NCI-H1092 (cell line): Measurements from ENCODE around the gene GATB.

Experiments
- DNase-seq: peaks from one replicate; lab custom pipeline; 2025; lab: John Stamatoyannopoulos, UW

Gene GATB

DNA sequence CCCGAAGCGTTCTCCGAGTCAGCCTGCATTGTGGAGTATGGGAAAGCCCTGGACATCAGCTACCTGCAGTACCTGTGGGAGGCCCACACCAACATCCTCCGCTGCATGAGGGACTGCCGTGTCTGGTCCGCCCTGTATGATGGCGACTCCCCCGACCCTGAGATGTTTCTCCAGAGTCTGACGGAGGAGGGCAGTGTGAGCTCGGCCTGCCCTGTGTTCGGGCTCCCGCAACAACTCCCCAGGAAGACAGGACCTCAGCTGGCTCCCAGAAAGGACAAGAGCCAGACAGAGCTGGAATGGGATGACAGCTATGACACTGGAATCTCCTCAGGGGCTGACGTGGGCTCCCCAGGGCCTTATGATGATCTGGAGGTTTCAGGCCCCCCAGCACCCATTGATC, 111.3 kb downstream of the GATB start:
- no peak for DNase-seq

DNA sequence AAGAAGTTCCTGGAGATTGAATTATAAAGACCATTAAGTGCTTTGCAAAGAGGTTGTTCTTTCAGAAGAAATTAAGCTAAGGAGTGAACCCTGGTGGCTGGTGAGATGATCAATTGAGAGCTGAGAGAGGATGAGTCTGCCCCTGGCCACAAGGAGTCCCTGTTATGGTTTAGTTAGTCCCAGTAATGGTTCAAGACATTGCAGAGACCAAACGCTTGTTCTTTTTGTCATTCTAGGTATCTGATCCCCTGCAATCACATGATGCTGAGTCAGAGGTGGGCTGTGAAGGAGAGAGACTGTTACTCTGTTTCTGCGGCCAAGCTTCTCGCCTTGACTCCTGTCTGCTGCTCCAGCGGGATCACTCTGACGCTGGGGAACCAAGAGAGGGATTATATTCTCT, 114.5 kb downstream of the GATB start:
- no peak for DNase-seq

DNA sequence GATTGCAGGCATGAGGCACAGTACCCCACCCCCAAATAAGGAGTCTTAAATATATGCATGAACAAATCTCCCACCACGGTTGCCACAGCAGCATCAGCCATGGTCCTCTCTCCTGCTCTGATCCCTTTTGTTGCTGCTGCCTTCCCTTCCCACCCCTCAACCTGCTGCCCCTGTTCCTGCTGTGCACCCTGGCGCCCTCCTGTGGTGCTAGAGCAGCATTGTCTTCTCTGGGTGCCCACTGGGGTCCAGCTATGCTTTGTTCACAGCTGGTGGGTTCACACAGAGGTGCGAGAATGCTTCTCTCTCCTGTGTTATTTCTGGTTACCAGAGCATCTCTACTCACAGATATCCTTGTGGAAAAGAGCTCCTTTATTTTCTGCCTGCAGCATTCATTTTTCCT, 116.2 kb downstream of the GATB start:
- DNase-seq: peak; percentile 7

DNA sequence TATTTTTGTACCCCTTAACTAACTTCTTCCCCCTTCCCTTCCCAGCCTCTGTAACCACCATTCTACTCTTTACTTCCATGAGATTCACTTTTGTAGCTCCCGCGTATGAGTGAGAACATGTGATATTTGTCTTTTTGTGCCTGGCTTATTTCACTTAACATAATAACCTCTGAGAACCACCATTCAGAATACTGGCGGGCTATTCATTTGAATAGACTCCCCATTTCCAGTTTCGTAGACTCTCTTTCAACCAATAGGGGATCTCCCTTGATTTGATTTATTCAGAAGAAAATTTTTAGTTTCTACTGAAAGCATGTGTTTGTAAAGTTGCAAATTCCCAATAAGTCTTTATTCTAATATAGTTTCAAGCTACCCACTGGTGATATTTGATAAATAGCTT, 117.2 kb downstream of the GATB start:
- no peak for DNase-seq

DNA sequence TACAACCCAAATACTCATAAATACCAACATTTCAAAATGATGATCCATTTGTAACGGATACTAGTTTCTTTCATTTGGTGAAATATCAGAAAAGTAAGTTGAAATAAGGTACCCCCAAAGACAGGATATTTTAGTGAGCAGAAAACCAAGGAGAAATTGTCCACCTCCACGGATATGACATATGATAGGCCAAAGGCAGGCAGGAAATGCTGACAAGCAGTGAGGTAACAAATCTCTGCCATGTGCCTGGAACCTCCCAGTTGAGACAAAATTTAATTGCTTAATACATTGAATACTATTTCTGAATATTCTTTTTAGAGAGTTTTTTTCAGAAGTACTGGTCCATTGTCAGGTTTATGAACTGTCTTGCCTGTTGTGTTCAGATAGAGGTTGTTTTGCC, 118.8 kb downstream of the GATB start:
- no peak for DNase-seq

DNA sequence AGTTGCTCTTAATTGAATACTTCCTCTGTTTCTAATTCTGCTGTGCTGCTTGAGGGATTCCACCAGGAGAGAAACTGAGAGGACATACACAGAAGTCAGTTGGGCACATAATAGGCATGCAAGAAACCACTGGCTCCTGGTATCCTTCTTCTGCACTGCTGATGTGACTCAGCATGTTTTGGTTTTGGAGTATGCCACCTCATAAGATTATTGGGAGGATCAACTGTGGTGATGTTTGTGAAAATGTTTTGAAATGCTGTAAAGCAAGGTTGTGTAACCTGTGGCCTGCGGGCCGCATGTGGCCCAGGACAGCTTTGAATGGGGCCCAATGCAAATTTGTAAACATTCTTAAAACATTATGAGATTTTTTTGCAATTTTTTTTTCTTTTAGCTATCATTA, 119.6 kb downstream of the GATB start:
- no peak for DNase-seq

DNA sequence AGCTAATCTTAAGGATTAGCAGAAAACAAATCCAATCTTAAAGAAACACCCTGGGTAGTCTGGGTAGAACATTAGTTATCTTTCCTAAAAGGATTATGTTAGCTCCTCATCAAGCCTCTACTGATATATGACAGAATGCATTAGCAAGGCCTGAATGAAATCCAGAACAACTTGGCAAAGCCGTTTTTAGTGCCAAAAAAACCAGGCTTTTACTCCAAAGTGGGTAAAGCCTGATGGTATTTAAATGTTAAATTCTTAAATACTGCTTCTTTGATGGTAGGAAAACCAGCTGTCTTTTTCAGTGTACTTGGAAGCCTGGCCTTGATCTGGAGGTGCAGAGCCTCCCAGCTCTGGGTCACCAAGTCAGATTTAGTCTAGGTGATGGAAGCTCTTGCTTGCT, 120.4 kb downstream of the GATB start:
- DNase-seq: no peak

DNA sequence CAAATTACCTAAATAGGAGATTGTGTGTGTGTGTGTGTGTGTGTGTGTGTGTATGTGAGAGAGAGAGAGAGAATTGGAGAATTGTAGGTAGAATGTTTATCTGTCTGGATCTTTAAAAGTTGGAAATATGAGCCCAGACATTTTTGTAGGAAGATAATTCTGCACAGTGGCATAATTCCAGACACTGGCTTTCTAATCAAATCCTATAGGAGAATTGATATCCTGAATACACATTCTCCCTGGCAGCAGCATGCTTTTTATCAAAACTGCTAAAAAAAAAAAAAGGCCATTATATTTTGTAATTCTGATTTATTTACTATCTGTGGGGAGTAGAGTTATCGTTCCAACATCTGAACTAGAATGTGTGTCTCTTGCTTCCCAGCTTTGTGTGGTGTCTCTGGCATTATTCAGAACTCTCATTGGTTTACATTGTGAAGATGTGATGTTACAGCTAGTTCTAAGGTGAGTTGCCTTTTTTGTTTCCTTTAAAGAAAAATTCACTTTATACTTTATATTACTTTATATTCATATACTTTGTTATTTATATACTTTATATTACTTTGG, 122.4 kb downstream of the GATB start:
- DNase-seq: no peak

DNA sequence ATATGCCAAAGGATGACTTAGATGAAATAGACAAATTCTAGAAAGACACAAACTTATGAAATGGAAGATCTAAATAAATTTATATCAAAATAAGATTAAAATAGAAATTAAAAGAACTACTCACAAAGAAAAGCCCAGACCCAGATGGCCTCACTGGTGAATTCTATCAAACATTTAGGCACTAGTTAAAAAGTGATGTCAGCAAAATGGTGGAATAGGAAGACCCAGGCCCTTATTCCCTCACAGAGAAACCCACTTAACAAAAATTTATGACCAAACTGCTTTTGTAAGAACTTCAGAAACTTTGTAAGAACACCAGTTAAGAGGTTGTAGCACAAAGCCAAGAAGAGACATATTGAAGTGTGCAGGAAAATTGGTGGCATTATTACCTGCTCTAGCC, 129.5 kb downstream of the GATB start:
- no peak for DNase-seq

DNA sequence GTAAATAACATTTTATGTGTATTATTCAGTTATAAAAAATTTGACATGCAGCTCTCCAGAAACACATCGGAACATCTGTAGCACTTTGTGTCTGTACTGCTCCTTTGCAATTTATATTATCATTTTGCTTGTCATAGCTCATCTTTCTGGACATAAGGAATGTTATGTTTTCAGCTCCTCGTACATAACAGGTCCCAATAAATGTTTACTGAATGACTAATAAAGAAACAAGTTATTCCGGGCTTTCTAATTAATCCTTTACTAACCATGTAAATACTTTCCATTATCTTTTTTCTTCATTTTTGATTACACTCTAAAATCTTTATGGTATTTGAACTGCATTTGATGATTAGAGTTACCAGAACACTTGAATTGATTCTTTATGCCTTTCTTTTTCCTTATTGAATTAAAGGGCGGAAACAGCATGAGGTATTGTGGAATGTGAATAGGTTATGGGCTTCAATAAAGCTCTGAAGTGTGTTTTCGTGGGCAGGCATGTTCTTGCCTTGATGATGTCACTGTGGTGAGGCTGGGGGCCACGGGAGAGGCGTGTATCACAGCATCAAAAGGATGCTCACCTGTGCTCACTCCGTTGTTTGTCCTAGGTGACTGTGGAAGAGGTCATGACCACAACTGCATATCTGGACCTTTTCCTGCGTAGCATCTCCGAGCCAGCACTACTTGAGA, 131.6 kb downstream of the GATB start:
- DNase-seq: no peak

DNA sequence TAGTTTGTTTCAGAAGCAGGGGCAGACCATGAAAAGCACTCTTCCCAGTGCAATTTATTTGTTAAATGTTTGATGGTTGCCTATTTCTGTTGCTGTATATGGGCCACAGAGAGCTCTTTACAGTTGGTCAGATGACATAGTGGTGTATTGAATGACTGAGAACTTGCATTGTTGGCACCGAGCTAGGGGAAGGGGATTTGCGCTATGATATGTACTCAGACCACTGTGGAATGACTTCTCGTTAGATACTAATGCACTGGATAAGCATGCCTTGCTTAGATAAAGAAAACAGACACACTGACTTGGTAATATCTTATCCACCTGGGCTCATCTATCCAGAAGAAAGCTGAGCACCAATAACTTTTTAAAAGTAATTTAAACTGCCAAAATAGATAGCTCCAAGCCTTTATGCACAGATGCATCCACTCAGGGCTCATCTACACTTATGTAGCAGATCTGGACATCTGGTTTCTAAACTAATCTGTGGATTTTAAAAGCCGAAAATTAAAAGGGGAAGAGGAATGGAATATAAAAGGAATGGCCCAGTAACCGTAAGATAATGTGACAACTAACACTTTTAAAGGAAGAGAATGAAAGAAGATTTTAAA, 132.7 kb downstream of the GATB start:
- no peak for DNase-seq

DNA sequence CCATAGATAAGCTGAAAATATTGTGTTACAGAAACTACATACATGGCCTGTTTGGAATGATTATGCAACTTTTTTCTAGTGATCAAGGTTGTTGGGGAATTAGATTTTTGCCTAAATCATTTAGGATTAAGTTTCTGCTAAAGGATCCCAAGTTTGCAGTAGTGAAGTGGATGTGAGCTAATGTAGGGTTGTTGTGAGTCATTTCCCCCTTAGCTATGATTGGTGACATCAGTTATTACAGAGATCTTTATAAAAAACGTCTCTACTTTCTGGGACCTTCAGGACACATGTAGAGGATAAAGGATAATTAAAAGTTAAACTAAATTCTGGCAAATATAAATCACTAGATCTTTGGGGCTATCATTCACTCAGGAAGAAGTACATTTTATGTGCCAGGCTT, 133.3 kb downstream of the GATB start:
- DNase-seq: no peak

DNA sequence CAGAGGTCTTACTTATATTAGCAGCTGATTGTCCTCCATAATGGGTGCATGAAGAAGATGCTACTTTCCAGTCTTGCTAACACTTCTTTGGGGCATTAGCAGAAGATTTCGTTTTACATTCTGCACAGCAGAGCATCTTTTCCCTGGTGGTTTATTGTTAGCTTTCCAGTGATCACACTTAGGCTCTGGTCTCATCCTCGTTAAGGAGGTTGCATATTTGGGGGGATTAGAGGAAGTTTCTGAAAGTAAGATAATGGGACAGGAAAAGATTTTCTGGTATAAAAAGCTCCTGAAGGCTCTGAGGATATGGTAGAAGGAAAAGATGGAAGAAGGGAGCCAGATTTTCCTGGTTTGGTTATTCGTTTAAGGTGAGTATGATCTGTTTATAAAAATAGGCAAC, 134.1 kb downstream of the GATB start:
- no peak for DNase-seq

DNA sequence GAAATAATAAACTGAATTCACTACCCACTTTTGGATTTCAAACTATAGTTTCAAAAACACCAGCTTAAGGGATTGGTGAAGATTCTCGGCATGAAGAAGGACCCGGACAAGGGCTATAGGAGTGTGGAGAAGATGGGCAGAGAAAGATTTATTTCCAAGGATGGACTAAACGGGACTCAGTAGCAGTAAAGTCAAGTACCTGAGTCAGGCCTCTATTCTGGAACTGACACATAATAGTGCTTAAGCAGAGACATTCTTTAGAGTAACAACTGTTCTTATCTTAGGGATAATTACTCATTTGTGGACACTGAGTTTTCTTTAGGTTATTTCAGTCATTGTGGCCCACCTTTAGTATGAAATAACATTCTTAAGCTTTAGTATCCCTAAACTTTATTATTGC, 134.6 kb downstream of the GATB start:
- no peak for DNase-seq

DNA sequence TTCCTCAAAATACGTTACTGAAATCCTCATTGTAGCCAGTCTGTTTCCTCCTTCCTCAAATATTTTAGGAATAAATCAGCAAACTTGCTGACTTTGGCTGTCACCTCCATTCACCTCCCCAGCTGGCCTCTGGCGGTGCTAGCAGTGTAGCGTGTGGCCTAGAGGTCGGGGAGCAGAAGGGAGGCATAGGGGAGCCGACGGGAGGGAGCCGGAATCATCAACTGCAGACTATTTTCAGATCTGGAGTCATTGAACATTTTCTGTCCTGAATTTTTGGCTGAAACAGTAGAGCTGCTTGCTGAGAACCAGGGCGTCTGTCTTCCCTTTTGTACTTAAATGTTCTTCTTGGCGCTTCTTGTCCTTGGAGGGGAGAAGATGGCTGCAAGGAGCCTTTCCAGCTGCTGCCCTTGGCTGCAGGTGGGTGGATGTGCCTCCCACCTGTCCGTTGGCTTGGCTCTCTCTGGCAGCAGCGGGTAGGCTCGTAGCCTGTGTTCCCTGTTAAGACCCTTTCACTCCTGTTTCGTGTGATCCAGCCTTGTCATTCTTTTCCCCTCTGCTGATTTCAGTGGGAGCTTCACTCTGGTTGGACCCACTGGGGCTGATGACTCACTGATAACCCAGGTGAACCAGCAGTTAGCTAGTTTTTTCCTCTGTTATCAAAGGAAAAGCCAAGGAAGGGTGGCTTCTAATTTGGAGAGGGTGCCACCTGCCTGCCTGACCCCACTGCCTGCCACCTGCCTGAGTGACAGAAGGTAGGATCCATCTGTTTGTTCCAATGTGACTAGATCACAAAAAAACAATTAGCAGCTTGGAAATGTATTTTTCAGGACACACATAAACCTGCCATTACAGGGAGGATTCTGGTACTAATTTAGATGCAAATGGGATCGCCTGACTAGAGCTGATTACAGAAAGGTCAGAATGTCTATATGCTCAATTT, 135.9 kb downstream of the GATB start:
- DNase-seq: no peak
